Naive B cell (primary cell): ENCODE data around the gene FHIT. TPM values are rescaled to one million over a fixed set of nuclear protein-coding genes. Genes with fewer than 3 reads are reported as not detected.
A peak's percentile ranks its signal among the peaks of the same experiment; 100 is the strongest.

ENCODE experiments used
- ATAC-seq, 2 donors: fragments of 150-1000 bp; cut with Tn5 transposase; 2 replicates each; pipeline ENCODE4 v1.10.0; 2021; ENCODE audit warnings: low read depth in 2 of 2, mild to moderate bottlenecking in 2 of 2, moderate library complexity in 2 of 2
- DNase-seq: peaks from one replicate; pipeline ENCODE4 v3.0.0; 2022
- H3K27ac Mint-ChIP-seq, 6 donors: one replicate each; pipeline ENCODE4 v1.8.0; 2020 to 2022; ENCODE audit warnings: mild to moderate bottlenecking in 6 of 6, mixed read lengths in 6 of 6, moderate library complexity in 5 of 6, inconsistent platforms in 2 of 6
- H3K27me3 Mint-ChIP-seq, 3 donors: one replicate each; pipeline ENCODE4 v1.8.0; 2021 to 2022; ENCODE audit warnings: mixed read lengths in 3 of 3, mild to moderate bottlenecking in 1 of 3
- H3K36me3 Mint-ChIP-seq, 2 donors: one replicate each; pipeline ENCODE4 v1.8.0; 2020 to 2022; ENCODE audit warnings: mixed read lengths in 2 of 2, inconsistent platforms in 1 of 2, mild to moderate bottlenecking in 1 of 2
- H3K4me1 Mint-ChIP-seq, 3 donors: one replicate each; pipeline ENCODE4 v1.8.0; 2020 to 2022; ENCODE audit warnings: mixed read lengths in 3 of 3, inconsistent platforms in 1 of 3, mild to moderate bottlenecking in 1 of 3, moderate library complexity in 1 of 3
- H3K4me3 Mint-ChIP-seq, 8 donors: one replicate each; pipeline ENCODE4 v1.8.0; 2020 to 2022; ENCODE audit warnings: mild to moderate bottlenecking in 8 of 8, mixed read lengths in 8 of 8, moderate library complexity in 8 of 8, inconsistent platforms in 2 of 8
- H3K9me3 Mint-ChIP-seq, 7 donors: one replicate each; pipeline ENCODE4 v1.8.0; 2020 to 2022; ENCODE audit warnings: mixed read lengths in 7 of 7, mild to moderate bottlenecking in 5 of 7, inconsistent platforms in 2 of 7, moderate library complexity in 1 of 7
- polyA plus RNA-seq, 6 donors: library from polyadenylated mRNA; unstranded; fragments of 300-500 nt; fragmentation: Illumina TruSeq; gene quantifications; one replicate each; pipeline ENCODE4 v1.2.3, GENCODE V29; 2021; ENCODE audit warnings: low read depth in 6 of 6

The FHIT gene
- polyA plus RNA-seq, 6 donors from 2014 or later: 3.2 to 12.6 (median 7.1) TPM

DNA sequence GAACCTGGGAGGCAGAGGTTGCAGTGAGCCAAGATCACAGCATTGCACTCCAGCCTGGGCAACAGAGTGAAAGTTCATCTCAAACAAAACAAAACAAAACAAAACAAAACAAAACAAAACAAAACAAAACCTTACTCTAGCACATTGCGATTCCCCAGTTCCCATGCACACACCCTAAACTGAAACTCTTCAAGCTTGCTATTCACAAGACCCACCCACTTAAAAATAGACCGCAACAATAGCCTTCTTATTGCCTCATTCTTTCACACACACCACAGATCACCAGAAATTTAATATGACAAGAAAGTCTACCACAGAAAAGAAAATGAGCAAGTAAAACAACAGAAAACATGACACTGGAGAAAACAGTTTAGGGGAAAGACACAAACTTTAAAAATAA lies 598.4 kb downstream of the FHIT start:
- no peaks in the 10 kb centered on the region for H3K4me1 Mint-ChIP-seq
- H3K36me3 Mint-ChIP-seq: no peaks in the 10 kb centered on the region
- peaks cover 0 to 3% (median 1%) of the 10 kb centered on the region in 7 donors for H3K9me3 Mint-ChIP-seq
- H3K27me3 Mint-ChIP-seq: no peaks in the 10 kb centered on the region
- ATAC-seq (no peak), DNase-seq (no peak)
- H3K27ac Mint-ChIP-seq: peak overlapping the region in 1 of 6 donors; percentile 44
- peak overlapping the region in 1 of 8 donors; percentile 8 for H3K4me3 Mint-ChIP-seq

DNA sequence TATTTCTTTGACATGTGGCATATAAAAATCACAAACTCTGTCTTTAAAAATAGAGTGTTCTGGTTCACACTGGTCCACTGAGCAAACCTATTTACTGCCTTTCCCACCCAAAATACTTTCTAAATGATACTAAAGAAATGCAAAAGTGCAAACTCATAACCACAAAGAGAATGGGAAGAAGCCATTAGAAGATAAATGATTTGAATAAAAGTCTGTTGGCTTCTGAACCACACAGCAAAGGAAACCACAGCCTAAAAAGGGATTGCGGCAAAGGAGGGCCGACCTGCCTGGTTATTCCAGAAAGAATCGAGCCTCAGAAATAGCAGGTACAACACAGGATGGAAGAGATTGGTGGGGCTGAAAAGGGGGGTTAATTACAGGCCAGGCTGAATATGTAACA lies 599.5 kb downstream of the FHIT start:
- DNase-seq (no peak), ATAC-seq (no peak)
- Mint-ChIP-seq H3K4me1 (no peaks in the 10 kb centered on the region), H3K27me3 (no peaks in the 10 kb centered on the region), H3K27ac (peak overlapping the region in 1 of 6 donors; percentile 37), H3K9me3 (peaks cover 0 to 3% (median 0%) of the 10 kb centered on the region in 7 donors), H3K4me3 (no peak overlapping the region), H3K36me3 (no peaks in the 10 kb centered on the region)

DNA sequence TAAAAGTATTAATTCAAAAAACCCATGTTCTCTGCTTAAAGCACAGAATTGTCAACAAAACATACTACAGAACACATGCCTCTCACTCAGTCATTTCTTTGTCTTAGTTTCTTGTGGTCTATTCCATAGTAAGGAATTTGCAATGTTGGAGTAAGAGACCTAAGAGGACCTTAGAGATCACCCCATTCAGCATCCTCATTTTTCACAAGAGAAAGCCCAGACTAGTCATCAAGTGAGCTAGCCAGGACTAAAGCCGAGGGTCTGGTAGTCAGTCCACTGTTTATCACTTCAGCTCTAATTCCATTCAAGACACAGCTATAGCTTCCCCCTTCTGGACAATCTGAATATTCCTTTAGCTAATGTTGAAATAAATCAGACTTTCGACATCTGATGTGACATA lies 601.1 kb downstream of the FHIT start:
- no peak for ATAC-seq
- Mint-ChIP-seq H3K9me3 (peaks cover 0 to 3% (median 0%) of the 10 kb centered on the region in 7 donors), H3K36me3 (no peaks in the 10 kb centered on the region), H3K4me3 (no peak overlapping the region), H3K4me1 (no peaks in the 10 kb centered on the region), H3K27ac (no peak overlapping the region), H3K27me3 (no peaks in the 10 kb centered on the region)
- no peak for DNase-seq

DNA sequence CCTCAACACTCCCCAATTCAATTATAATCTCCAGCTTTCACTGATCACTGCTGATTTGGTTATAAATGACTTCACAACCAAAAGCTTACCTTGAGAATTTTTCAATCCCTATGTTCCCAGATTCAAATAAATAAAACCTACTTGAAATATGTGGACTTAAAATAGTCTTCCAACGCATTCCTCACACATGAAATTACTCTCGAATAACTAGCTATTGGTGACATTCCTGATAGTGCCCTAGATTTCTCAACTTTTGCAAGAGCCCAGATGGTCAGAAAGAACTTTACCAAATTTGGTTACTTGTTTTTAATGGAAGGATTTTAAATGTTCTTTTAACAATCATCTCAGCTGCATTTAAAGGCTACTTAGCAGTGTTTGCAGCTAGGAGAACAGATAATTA lies 605.5 kb downstream of the FHIT start:
- DNase-seq (no peak), ATAC-seq (no peak)
- Mint-ChIP-seq H3K27me3 (no peaks in the 10 kb centered on the region), H3K9me3 (peaks cover 0 to 4% (median 0%) of the 10 kb centered on the region in 7 donors), H3K4me1 (no peaks in the 10 kb centered on the region), H3K27ac (no peak overlapping the region), H3K4me3 (no peak overlapping the region), H3K36me3 (no peaks in the 10 kb centered on the region)

DNA sequence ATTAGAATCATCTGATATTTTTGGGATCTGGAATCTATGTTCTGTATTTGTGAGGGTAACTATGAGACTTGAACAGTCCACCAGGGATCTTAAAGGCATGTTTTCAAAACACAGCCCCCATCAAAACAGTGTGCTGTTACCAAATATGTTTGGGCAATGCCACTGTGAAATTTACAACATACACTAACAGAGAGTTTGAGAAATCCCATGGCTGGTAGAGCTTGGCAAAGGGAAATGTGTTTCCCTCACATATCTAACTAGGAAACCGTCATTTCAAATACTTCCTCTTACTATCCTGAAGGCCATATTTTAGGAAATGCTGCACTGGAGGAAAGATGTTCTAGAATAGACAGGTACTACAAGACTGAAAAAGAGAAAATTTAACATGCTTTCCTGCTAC lies 607.4 kb downstream of the FHIT start:
- H3K36me3 Mint-ChIP-seq: no peaks in the 10 kb centered on the region
- H3K27me3 Mint-ChIP-seq: no peaks in the 10 kb centered on the region
- no peak for ATAC-seq
- no peak overlapping the region for H3K4me3 Mint-ChIP-seq
- no peak overlapping the region for H3K27ac Mint-ChIP-seq
- DNase-seq: no peak
- H3K9me3 Mint-ChIP-seq: peaks cover 0 to 4% (median 0%) of the 10 kb centered on the region in 7 donors
- no peaks in the 10 kb centered on the region for H3K4me1 Mint-ChIP-seq

DNA sequence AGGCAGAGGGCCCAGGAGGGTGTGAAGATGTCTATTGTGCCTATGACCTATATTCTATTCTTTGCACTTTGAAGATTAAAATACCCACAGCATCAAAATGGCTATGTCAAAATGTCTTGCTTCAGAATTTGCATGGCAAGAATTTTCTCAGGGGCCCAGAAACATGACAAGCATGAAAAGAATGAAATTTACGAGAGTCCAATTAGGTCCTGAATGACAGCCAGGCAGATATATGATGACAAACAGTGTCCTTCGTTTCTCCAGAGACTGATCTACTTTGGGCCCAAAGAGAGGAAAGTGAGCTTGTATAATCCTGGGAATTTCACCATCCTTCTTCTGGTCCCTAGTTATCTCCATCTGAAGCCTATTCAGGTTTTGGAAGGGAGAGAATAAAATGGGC lies 609.9 kb downstream of the FHIT start:
- no peaks in the 10 kb centered on the region for H3K36me3 Mint-ChIP-seq
- H3K27ac Mint-ChIP-seq: peak overlapping the region in 1 of 6 donors; percentile 47
- ATAC-seq (no peak), DNase-seq (no peak)
- peaks cover 0 to 4% (median 0%) of the 10 kb centered on the region in 7 donors for H3K9me3 Mint-ChIP-seq
- H3K27me3 Mint-ChIP-seq: no peaks in the 10 kb centered on the region
- H3K4me3 Mint-ChIP-seq: no peak overlapping the region
- no peaks in the 10 kb centered on the region for H3K4me1 Mint-ChIP-seq

DNA sequence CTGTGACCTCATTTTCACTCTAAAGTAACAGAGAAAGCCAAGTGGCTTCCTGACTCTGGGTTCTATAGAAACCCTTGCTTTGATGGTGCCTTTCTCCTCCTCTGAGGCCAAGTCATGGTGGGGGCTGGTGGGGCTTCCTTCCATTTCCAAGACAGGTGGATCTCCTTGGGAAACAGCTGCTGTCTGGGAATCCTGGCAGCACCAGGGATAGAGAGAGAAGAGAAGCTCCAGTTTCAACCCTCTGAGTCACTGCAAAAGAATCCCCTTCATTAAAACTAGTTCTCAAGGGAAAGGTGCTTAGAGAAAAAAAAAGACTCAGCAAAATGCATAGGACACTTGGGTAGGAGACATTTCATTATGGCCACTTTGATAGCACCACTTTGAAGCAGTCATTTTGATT lies 614.4 kb downstream of the FHIT start:
- no peak overlapping the region for H3K4me3 Mint-ChIP-seq
- H3K27ac Mint-ChIP-seq: no peak overlapping the region
- no peaks in the 10 kb centered on the region for H3K36me3 Mint-ChIP-seq
- no peaks in the 10 kb centered on the region for H3K4me1 Mint-ChIP-seq
- no peak for DNase-seq
- no peaks in the 10 kb centered on the region for H3K9me3 Mint-ChIP-seq
- H3K27me3 Mint-ChIP-seq: no peaks in the 10 kb centered on the region
- ATAC-seq: no peak

DNA sequence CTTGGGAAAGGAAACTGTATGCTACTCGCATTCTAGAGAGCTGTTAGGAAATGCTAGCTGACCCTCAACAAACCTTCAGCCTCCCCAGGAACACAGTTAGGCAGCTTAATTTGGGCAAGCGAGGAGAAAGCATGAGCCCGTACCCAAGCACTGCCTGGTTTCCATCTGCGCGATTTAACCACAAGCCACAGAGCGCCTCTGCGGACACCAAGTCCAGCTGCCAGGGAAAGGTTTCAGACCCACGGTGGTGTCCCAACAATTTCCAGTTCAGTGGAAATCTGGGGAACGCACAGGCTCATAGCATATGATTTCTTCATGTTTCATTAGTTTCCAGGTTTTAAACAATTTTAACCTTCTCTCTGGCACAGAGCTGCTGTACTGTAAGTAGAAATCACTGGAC lies 617.6 kb downstream of the FHIT start:
- no peaks in the 10 kb centered on the region for H3K9me3 Mint-ChIP-seq
- ATAC-seq (no peak), DNase-seq (no peak)
- H3K27ac Mint-ChIP-seq: no peak overlapping the region
- H3K4me3 Mint-ChIP-seq: no peak overlapping the region
- no peaks in the 10 kb centered on the region for H3K27me3 Mint-ChIP-seq
- no peaks in the 10 kb centered on the region for H3K36me3 Mint-ChIP-seq
- H3K4me1 Mint-ChIP-seq: no peaks in the 10 kb centered on the region

DNA sequence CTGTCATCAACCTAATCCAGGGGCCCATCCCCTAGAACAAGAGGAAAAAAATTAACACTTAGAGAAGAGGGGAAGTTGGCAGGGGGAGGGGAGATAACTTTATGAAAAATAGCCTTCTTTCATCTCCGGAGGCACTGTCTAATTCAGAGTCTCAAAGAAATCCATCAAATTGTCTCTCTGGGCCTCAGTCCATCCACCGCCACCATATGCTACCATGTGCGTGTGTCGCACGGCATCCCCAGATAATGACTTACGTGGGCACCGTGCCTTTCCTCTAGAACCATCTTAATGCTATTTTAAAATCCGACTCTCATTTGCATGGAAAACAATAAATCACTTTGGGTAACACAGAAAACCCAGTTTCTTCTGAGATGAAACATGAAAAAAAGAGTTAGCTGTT lies 619.7 kb downstream of the FHIT start:
- H3K36me3 Mint-ChIP-seq: no peaks in the 10 kb centered on the region
- H3K9me3 Mint-ChIP-seq: no peaks in the 10 kb centered on the region
- H3K27me3 Mint-ChIP-seq: no peaks in the 10 kb centered on the region
- no peaks in the 10 kb centered on the region for H3K4me1 Mint-ChIP-seq
- H3K4me3 Mint-ChIP-seq: no peak overlapping the region
- no peak overlapping the region for H3K27ac Mint-ChIP-seq
- ATAC-seq (no peak), DNase-seq (no peak)

DNA sequence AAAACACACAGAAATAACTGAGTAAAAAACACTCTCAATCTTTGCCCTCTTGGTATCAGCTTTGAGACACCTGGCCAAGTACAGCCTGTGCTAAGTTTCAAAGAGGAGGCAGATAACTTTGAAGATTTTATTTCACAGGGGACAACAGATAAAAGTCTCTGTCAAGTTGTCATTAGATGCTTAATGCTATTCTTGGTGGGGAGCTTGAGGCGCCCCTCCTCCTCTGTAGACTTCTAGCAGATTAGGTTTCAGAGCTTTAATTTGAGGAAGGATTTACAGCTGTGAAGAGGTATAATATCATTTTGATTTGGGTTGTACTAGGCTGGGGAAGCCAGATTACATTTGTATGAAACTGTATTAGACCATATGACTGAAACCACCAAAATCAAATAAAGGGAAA lies 620.3 kb downstream of the FHIT start:
- no peaks in the 10 kb centered on the region for H3K9me3 Mint-ChIP-seq
- no peak overlapping the region for H3K4me3 Mint-ChIP-seq
- no peak for DNase-seq
- no peak for ATAC-seq
- no peak overlapping the region for H3K27ac Mint-ChIP-seq
- no peaks in the 10 kb centered on the region for H3K36me3 Mint-ChIP-seq
- H3K27me3 Mint-ChIP-seq: no peaks in the 10 kb centered on the region
- H3K4me1 Mint-ChIP-seq: no peaks in the 10 kb centered on the region

DNA sequence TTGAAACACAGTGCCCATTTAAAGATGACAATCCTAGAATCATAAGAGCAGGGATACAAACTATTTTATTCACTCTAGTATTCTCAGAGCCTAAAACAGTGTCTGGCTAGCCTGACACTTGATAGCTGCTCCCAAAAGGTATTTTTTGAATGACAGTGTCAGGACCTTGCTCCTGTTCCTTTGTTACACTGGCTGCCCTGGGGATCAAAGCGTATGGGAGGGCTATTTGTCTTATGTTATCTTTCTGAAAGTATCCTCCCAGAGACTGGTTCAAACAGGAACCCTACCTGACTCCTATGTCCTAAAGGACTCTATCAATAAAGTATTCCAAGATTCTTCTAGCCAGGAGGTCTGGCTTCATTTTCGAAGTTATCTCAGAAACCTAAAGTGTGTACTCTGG lies 621.4 kb downstream of the FHIT start:
- no peaks in the 10 kb centered on the region for H3K9me3 Mint-ChIP-seq
- ATAC-seq (no peak), DNase-seq (no peak)
- no peaks in the 10 kb centered on the region for H3K36me3 Mint-ChIP-seq
- H3K27ac Mint-ChIP-seq: no peak overlapping the region
- H3K4me3 Mint-ChIP-seq: no peak overlapping the region
- H3K4me1 Mint-ChIP-seq: no peaks in the 10 kb centered on the region
- no peaks in the 10 kb centered on the region for H3K27me3 Mint-ChIP-seq

DNA sequence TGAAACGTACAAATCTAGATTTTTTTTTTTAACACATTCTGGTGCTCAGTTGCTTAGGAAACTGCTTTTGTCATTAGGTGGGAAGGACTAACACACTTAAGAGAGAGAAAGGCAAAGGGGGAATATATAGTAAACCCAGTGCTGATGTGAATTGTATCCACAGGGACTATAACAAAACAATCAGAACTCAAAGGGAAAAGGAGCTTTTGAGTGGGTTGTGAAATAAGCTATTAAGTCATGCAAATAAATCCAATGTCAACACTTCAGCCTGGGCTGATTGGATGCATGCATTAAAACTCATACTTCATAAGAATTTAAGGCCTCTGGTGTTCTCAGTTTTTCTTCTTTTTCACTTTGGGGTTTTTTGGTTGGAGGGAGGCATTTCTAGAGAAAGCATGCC lies 628.9 kb downstream of the FHIT start:
- Mint-ChIP-seq H3K9me3 (peaks cover 3 to 12% (median 9%) of the 10 kb centered on the region in 7 donors), H3K36me3 (no peaks in the 10 kb centered on the region)

DNA sequence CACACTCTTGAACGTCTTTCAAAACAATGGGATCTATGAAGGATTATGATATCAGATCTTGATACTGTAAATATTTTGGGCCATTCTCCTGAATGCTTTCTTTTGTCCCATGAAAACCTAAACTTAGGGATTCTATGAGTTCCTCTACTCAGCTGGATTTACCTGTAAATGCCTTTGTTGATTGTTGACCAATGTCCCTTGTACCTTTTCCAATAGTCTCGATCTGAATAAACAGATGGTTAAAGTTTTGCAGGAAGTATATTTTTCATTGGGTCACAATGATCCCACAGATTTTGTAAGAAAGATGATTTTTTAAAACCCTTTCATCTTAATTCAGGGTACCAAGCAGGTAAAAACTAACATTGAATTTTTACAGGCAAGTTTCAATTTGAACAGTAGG lies 634.1 kb downstream of the FHIT start:
- Mint-ChIP-seq H3K27me3 (no peaks in the 10 kb centered on the region), H3K4me3 (no peak overlapping the region), H3K36me3 (peaks cover 0 to 1% of the 10 kb centered on the region in 2 donors), H3K4me1 (no peaks in the 10 kb centered on the region), H3K27ac (no peak overlapping the region), H3K9me3 (peaks cover 3 to 15% (median 11%) of the 10 kb centered on the region in 7 donors)
- DNase-seq (no peak), ATAC-seq (no peak)

More for the DNA sequence above, 628.9 kb downstream of the FHIT start:
- H3K27ac Mint-ChIP-seq: peak overlapping the region in 1 of 6 donors; percentile 48
- no peaks in the 10 kb centered on the region for H3K27me3 Mint-ChIP-seq
- ATAC-seq (no peak), DNase-seq (no peak)
- H3K4me3 Mint-ChIP-seq: no peak overlapping the region
- H3K4me1 Mint-ChIP-seq: no peaks in the 10 kb centered on the region

DNA sequence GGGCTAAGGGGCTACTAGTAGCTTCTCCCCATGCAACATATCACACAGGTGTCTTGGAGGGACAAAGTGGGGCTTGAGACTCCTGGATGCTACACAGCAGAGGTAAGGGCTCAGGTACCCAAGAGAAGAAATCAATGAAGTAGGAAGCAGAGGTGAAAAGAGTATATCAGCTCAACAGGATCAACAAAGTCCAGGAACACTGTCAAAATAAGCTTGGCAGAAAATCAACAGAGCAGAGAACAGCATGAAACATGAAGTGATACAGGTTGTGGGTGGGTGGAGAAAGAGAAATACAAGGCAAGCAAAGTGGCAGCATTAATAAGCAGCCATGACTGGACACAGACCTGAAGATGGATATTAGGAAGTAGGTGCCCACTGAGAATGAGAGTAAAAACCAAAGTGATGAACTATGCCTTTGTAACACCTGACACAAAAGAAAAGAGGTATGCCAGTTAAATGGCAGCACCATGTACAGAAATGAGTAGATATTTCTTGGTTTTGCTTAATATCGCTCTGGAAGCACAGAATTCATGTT lies 637.4 kb downstream of the FHIT start:
- Mint-ChIP-seq H3K9me3 (peaks cover 0 to 10% (median 4%) of the 10 kb centered on the region in 7 donors), H3K27ac (no peak overlapping the region), H3K36me3 (peaks cover 0 to 5% of the 10 kb centered on the region in 2 donors), H3K27me3 (no peaks in the 10 kb centered on the region), H3K4me1 (no peaks in the 10 kb centered on the region), H3K4me3 (no peak overlapping the region)
- ATAC-seq: no peak
- no peak for DNase-seq
